ENCODE data around the gene PLPP4. TPM values are rescaled to one million over a fixed set of nuclear protein-coding genes. Genes with fewer than 3 reads are reported as not detected.

The PLPP4 gene
- total RNA-seq, 1 experiment from 2014 or later, result not detected

DNA sequence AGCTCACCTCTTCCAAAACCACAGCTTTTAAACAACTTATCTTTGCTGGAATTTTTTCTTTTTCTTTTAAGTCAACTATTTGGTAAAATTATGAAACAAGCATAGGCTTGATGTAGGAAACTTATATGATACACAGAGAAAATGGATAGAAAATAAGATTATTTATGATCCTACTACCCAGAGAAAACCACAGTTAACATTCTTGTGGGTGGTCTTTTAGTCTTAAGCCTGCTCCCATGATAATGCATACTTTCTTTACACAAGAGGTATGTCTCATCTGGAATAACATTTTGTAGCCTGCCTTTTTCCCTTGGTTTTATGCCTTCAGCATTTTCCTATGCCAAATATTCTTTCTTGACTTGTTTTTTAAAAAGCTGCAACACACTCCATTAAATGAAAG lies 21.4 kb downstream of the PLPP4 start:
- H3K4me1 Mint-ChIP-seq, result no peaks in the 10 kb centered on the region
- H3K36me3 Mint-ChIP-seq (ENCODE audit: insufficient read depth in 1 of 3, low read depth in 3 of 3), result peaks cover 4 to 8% (median 4%) of the 10 kb centered on the region in 3 experiments; a peak in 4 of 7 replicates
- Histone ChIP-seq H3K4me2 (ENCODE audit: insufficient read depth, insufficient read length, low read length) (no peak overlapping the region), H3K4ac (ENCODE audit: low read depth, low read length) (no peak overlapping the region), H3T11ph (ENCODE audit: low read length) (no peak overlapping the region), H3K14ac (ENCODE audit: insufficient read depth, low read length) (no peak overlapping the region), H4K5ac (ENCODE audit: insufficient read length, low read depth, low read length) (no peak overlapping the region), H3K27me3 (ENCODE audit: insufficient read depth, low read length) (no peaks in the 10 kb centered on the region), H3K79me1 (ENCODE audit: insufficient read depth, low read depth, low read length, poor library complexity, severe bottlenecking) (no peaks in the 10 kb centered on the region), H2BK12ac (ENCODE audit: insufficient read length, low read depth, low read length) (no peak overlapping the region), H3K56ac (ENCODE audit: insufficient read length, low read depth, low read length) (no peak overlapping the region), H3K18ac (ENCODE audit: insufficient read length, low read depth, low read length) (no peak overlapping the region), H3K9me3 (ENCODE audit: control insufficient read depth, low read depth, low read length) (no peaks in the 10 kb centered on the region), H2BK120ac (ENCODE audit: low read depth, low read length, poor library complexity, severe bottlenecking) (no peak overlapping the region), H2AFZ (ENCODE audit: low read length) (no peak overlapping the region), H3K23me2 (ENCODE audit: insufficient read length, low read depth, low read length, poor library complexity, severe bottlenecking) (no peaks in the 10 kb centered on the region), H3K27ac (ENCODE audit: insufficient read length, low read depth, low read length) (no peak overlapping the region), H2BK20ac (ENCODE audit: low read depth, low read length, poor library complexity, severe bottlenecking) (no peak overlapping the region), H3K9ac (ENCODE audit: extremely low read depth, insufficient read length, low read length) (no peak overlapping the region), H2BK15ac (ENCODE audit: low read depth, low read length) (no peak overlapping the region), H3K4me1 (ENCODE audit: insufficient read depth, low read length) (no peaks in the 10 kb centered on the region), H4K8ac (replicated peaks; ENCODE audit: insufficient read length, low read depth, low read length) (no peak overlapping the region), H3K79me2 (ENCODE audit: insufficient read depth, low read length) (no peaks in the 10 kb centered on the region), H2BK5ac (ENCODE audit: insufficient read length, low read length) (no peak overlapping the region), H4K91ac (ENCODE audit: insufficient read length, low read depth, low read length) (no peak overlapping the region), H3K23ac (ENCODE audit: insufficient read length, low read depth, low read length) (no peak overlapping the region), H2AK5ac (ENCODE audit: insufficient read length, low read length) (no peak overlapping the region), H4K20me1 (ENCODE audit: control insufficient read depth, insufficient read depth, insufficient read length) (no peaks in the 10 kb centered on the region)
- TF ChIP-seq, protein P1, sequence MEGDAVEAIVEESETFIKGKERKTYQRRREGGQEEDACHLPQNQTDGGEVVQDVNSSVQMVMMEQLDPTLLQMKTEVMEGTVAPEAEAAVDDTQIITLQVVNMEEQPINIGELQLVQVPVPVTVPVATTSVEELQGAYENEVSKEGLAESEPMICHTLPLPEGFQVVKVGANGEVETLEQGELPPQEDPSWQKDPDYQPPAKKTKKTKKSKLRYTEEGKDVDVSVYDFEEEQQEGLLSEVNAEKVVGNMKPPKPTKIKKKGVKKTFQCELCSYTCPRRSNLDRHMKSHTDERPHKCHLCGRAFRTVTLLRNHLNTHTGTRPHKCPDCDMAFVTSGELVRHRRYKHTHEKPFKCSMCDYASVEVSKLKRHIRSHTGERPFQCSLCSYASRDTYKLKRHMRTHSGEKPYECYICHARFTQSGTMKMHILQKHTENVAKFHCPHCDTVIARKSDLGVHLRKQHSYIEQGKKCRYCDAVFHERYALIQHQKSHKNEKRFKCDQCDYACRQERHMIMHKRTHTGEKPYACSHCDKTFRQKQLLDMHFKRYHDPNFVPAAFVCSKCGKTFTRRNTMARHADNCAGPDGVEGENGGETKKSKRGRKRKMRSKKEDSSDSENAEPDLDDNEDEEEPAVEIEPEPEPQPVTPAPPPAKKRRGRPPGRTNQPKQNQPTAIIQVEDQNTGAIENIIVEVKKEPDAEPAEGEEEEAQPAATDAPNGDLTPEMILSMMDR (conservative IDR thresholded peaks at IDR 0.05), result no peak
- peaks cover 10 to 15% of the 10 kb centered on the region in 2 experiments for H3K9me3 Mint-ChIP-seq
- H3K27ac Mint-ChIP-seq, result no peak overlapping the region
- DNase-seq, result no peak
- peaks cover 8% of the 10 kb centered on the region; the same call in 1 of the 2 replicates for H3K27me3 Mint-ChIP-seq (ENCODE audit: low read depth)
- no peak overlapping the region for H3K4me3 Mint-ChIP-seq

All from H9 (cell line).